HepG2 (cell line): Measurements from ENCODE around the gene TRAF4. TPM values are rescaled to one million over a fixed set of nuclear protein-coding genes. Genes with fewer than 3 reads are reported as not detected.

ENCODE experiments used
- ARHGAP35 ChIP-seq: sonication (generic); formaldehyde crosslinking; IDR thresholded peaks from 2 replicates; pipeline ENCODE4 v1.9.0; 2022; ENCODE audit warnings: mild to moderate bottlenecking, inconsistent platforms, moderate library complexity, missing genetic modification reagents, borderline replicate concordance
- CERS6 ChIP-seq: sonication (generic); formaldehyde crosslinking; IDR thresholded peaks from 2 replicates; pipeline ENCODE4 v1.5.0; 2020; ENCODE audit warnings: missing genetic modification reagents
- HBP1 ChIP-seq: IDR thresholded peaks from 2 replicates; pipeline ENCODE4 v1.6.1; 2016; ENCODE audit warnings: low read depth, control low read depth
- HOXA7 ChIP-seq: sonication (generic); formaldehyde crosslinking; IDR thresholded peaks from 2 replicates; pipeline ENCODE4 v1.8.1; 2022; ENCODE audit warnings: mild to moderate bottlenecking, missing genetic modification reagents, moderate library complexity
- IRF9 ChIP-seq: sonication (generic); formaldehyde crosslinking; IDR thresholded peaks from 2 replicates; pipeline ENCODE4 v1.8.0; 2022; ENCODE audit warnings: missing genetic modification reagents, mild to moderate bottlenecking, borderline replicate concordance
- KDM3A ChIP-seq: IDR thresholded peaks from 2 replicates; pipeline ENCODE4 v1.6.1; 2018; ENCODE audit warnings: low read depth, missing compliant biosample characterization
- KLF16 ChIP-seq, 2 experiments: sonication (generic) in 1 of 2; formaldehyde crosslinking in 1 of 2; IDR thresholded peaks; 2 replicates each; pipeline versions ENCODE4 v1.6.1 to v1.8.0; 2016 to 2023; ENCODE audit warnings: missing genetic modification reagents in 2 of 2, missing compliant biosample characterization in 1 of 2
- NR2C2 ChIP-seq: sonication (generic); formaldehyde crosslinking; IDR thresholded peaks from 2 replicates; pipeline ENCODE4 v1.4.0; 2020; ENCODE audit warnings: missing genetic modification reagents, mild to moderate bottlenecking, moderate library complexity, borderline replicate concordance
- POLR2A ChIP-seq, 2 experiments: IDR thresholded peaks; 2 replicates each; pipeline ENCODE4 v1.6.1; 2011; ENCODE audit warnings: low read depth in 2 of 2, low read length in 2 of 2, mild to moderate bottlenecking in 1 of 2, moderate library complexity in 1 of 2; ENCODE audit not compliant: insufficient read depth in 1 of 2
- SOX5 ChIP-seq: IDR thresholded peaks from 2 replicates; pipeline ENCODE4 v1.6.1; 2016; ENCODE audit warnings: borderline replicate concordance
- TBX2 ChIP-seq: sonication (generic); formaldehyde crosslinking; IDR thresholded peaks from 2 replicates; pipeline ENCODE4 v1.5.0; 2020; ENCODE audit warnings: missing genetic modification reagents, mild to moderate bottlenecking, borderline replicate concordance
- UBTF ChIP-seq: sonication (generic); formaldehyde crosslinking; IDR thresholded peaks from 2 replicates; pipeline ENCODE4 v1.4.0; 2020; ENCODE audit warnings: mild to moderate bottlenecking, missing genetic modification reagents
- ZNF232 ChIP-seq: sonication (generic); formaldehyde crosslinking; IDR thresholded peaks from 2 replicates; pipeline ENCODE4 v1.4.0; 2020; ENCODE audit warnings: missing genetic modification reagents, borderline replicate concordance
- ZNF564 ChIP-seq: sonication (generic); formaldehyde crosslinking; IDR thresholded peaks from 2 replicates; pipeline ENCODE4 v1.8.1; 2023; ENCODE audit warnings: mild to moderate bottlenecking, missing genetic modification reagents
- ZNF605 ChIP-seq: sonication (generic); formaldehyde crosslinking; IDR thresholded peaks from 2 replicates; pipeline ENCODE4 v1.8.0; 2022; ENCODE audit warnings: mild to moderate bottlenecking, missing genetic modification reagents
- ZNF615 ChIP-seq: sonication (generic); formaldehyde crosslinking; IDR thresholded peaks from 2 replicates; pipeline ENCODE4 v1.5.0; 2020; ENCODE audit warnings: mild to moderate bottlenecking, missing genetic modification reagents, borderline replicate concordance
- ZNF674 ChIP-seq: sonication (generic); formaldehyde crosslinking; IDR thresholded peaks from 2 replicates; pipeline ENCODE4 v1.5.0; 2020; ENCODE audit warnings: low read depth, mild to moderate bottlenecking, missing genetic modification reagents
- ZNF747 ChIP-seq: sonication (generic); formaldehyde crosslinking; IDR thresholded peaks from 2 replicates; pipeline ENCODE4 v1.8.1; 2023; ENCODE audit warnings: missing genetic modification reagents, mild to moderate bottlenecking, borderline replicate concordance
- ZNF788 ChIP-seq: sonication (generic); formaldehyde crosslinking; IDR thresholded peaks from 2 replicates; pipeline ENCODE4 v1.5.0; 2020; ENCODE audit warnings: mild to moderate bottlenecking, missing genetic modification reagents, borderline replicate concordance
- ZNF800 ChIP-seq: sonication (generic); formaldehyde crosslinking; IDR thresholded peaks from 2 replicates; pipeline ENCODE4 v1.4.0; 2020; ENCODE audit warnings: missing genetic modification reagents
- polyA plus RNA-seq, 8 experiments: library from polyadenylated mRNA; depleted of rRNA in 3 of 8; stranded (reverse) in 7 of 8; unstranded in 1 of 8; fragments of >200 nt; fragmentation: Illumina TruSeq in 4 of 8; extraction: Trizol in 4 of 8; gene quantifications; 2 replicates each; pipeline versions ENCODE4 v1.2.1 to v1.2.3, GENCODE V29; 2011 to 2016; ENCODE audit warnings: low read depth in 4 of 8, missing spikeins in 1 of 8, mixed read lengths in 1 of 8; ENCODE audit not compliant: insufficient read depth in 1 of 8
- total RNA-seq, 5 experiments: library from RNA; depleted of rRNA; stranded (reverse); fragments of >200 nt; fragmentation: Illumina TruSeq; extraction: Trizol; gene quantifications; 2 replicates each; pipeline ENCODE4 v1.2.3, GENCODE V29; 2016; ENCODE audit warnings: low read depth in 1 of 5

TRAF4 gene
- total and polyA plus RNA-seq, 2 of the 13 experiments (the other 11 are each of a cell fraction or from before 2014, with no cell fraction given) = 86.0 to 89.9 TPM

- no peak for TF ChIP-seq CERS6 (CRISPR knock-in tag)
- TF ChIP-seq POLR2A (IDR thresholded peaks at IDR 0.05; ENCODE audit: insufficient read depth in 1 of 2, low read depth in 2 of 2, low read length in 2 of 2) = peak; percentile 96 to 99
- TF ChIP-seq TBX2 (CRISPR knock-in tag) = peak; percentile 85
- TF ChIP-seq IRF9 (CRISPR knock-in tag) = peak; percentile 72; the same call in 1 of the 2 replicates
- TF ChIP-seq ZNF564 (CRISPR knock-in tag) = peak; percentile 37; the same call in 1 of the 2 replicates
- TF ChIP-seq ZNF232 (CRISPR knock-in tag) = no peak; the same call in 1 of the 2 replicates
- TF ChIP-seq KDM3A (CRISPR knock-in tag) = no peak
- TF ChIP-seq ZNF788 = peak; percentile 83; the same call in 1 of the 2 replicates
- no peak; the same call in 1 of the 2 replicates for TF ChIP-seq ZNF800 (CRISPR knock-in tag)
- TF ChIP-seq SOX5 (CRISPR knock-in tag) = peak; percentile 91
- TF ChIP-seq HBP1 (CRISPR knock-in tag) = peak; percentile 46; the same call in 1 of the 2 replicates
- peak; percentile 59; the same call in 1 of the 2 replicates for TF ChIP-seq NR2C2 (CRISPR knock-in tag)
- peak in 1 of 2 experiments; percentile 54; a peak in 1 of 4 replicates for TF ChIP-seq KLF16 (CRISPR knock-in tag; IDR thresholded peaks at IDR 0.05)
- no peak for TF ChIP-seq ARHGAP35
- TF ChIP-seq HOXA7 (CRISPR knock-in tag) = no peak
- peak; percentile 88; the same call in 1 of the 2 replicates for TF ChIP-seq ZNF747 (CRISPR knock-in tag)
- TF ChIP-seq UBTF (CRISPR knock-in tag) = peak; percentile 73
- TF ChIP-seq ZNF605 (CRISPR knock-in tag) = peak; percentile 63; the same call in 1 of the 2 replicates
- TF ChIP-seq ZNF674 = no peak; the same call in 1 of the 2 replicates
- TF ChIP-seq ZNF615 = peak; percentile 76; the same call in 1 of the 2 replicates
Measured at GRCh38 chr17:28698253-28698941, 45.4 kb upstream of the TRAF4 start (continued).
